Tongue (tissue), 2 donors: ENCODE results near the gene IRX2. TPM values are rescaled to one million over a fixed set of nuclear protein-coding genes. Genes with fewer than 3 reads are reported as not detected.

Source experiments
- DNase-seq: peaks from one replicate; pipeline ENCODE4 v3.0.0-alpha.2; 2015
- total RNA-seq: library from RNA; depleted of rRNA; stranded (reverse); fragments of >200 nt; gene quantifications from one replicate; pipeline ENCODE4 v1.2.3, GENCODE V29; 2014

The IRX2 gene
- total RNA-seq, result 1.6 TPM

- DNase-seq, result peak; percentile 95
These were observed at the start of gene IRX2 for GRCh38 chr5:2751592-2752021. TSS of gene IRX2 (minus strand) at chr5:2751677. CDS start at chr5:2751413, 264 bp downstream.

GRCh38 chr5:2800035-2800434, 48.6 kb upstream of the IRX2 start:
- DNase-seq, result no peak

- DNase-seq, result no peak
These were observed 46.5 kb upstream of the IRX2 start for GRCh38 chr5:2797981-2798380.

- DNase-seq, result no peak
These were observed 45.7 kb upstream of the IRX2 start for GRCh38 chr5:2797160-2797559.

- no peak for DNase-seq
These were observed 31.7 kb upstream of the IRX2 start for GRCh38 chr5:2783223-2783622.

- no peak for DNase-seq
These were observed 31.2 kb upstream of the IRX2 start for GRCh38 chr5:2782658-2783057.

- DNase-seq, result peak; percentile 6
These were observed 29.1 kb upstream of the IRX2 start for GRCh38 chr5:2780421-2781171.

- no peak for DNase-seq
These were observed 28.0 kb upstream of the IRX2 start for GRCh38 chr5:2779459-2779858.

GRCh38 chr5:2776337-2777302, 25.1 kb upstream of the IRX2 start:
- DNase-seq, result no peak

- DNase-seq, result no peak
These were observed 21.9 kb upstream of the IRX2 start for GRCh38 chr5:2773327-2773726.

- DNase-seq, result no peak
These were observed 15.6 kb upstream of the IRX2 start for GRCh38 chr5:2767089-2767488.

GRCh38 chr5:2764581-2764980, 13.1 kb upstream of the IRX2 start:
- no peak for DNase-seq

GRCh38 chr5:2763533-2763794, 12.0 kb upstream of the IRX2 start:
- no peak for DNase-seq

GRCh38 chr5:2762744-2763532, 11.5 kb upstream of the IRX2 start:
- no peak for DNase-seq

- no peak for DNase-seq
These were observed 10.5 kb upstream of the IRX2 start for GRCh38 chr5:2761921-2762488.

- DNase-seq, result no peak
These were observed 8.4 kb upstream of the IRX2 start for GRCh38 chr5:2759696-2760461.

- DNase-seq, result no peak
These were observed 7.6 kb upstream of the IRX2 start for GRCh38 chr5:2759091-2759490.

- DNase-seq, result no peak
These were observed 7.2 kb upstream of the IRX2 start for GRCh38 chr5:2758632-2759031.

GRCh38 chr5:2757563-2758351, 6.3 kb upstream of the IRX2 start:
- no peak for DNase-seq
